Testis (tissue), 3 donors: Measurements from ENCODE around the gene TMEM232. TPM values are rescaled to one million over a fixed set of nuclear protein-coding genes. Genes with fewer than 3 reads are reported as not detected.

Experiments
- DNase-seq: peaks from one replicate; pipeline ENCODE4 v3.0.0-alpha.2; 2019
- H3K27ac ChIP-seq, 2 donors: fragments of 200-600 bp; sonication (generic); one replicate each; pipeline ENCODE4 v1.5.1; 2019
- H3K27me3 ChIP-seq: fragments of 200-600 bp; sonication (generic); one replicate; pipeline ENCODE4 v1.5.1; 2019
- H3K36me3 ChIP-seq: fragments of 200-600 bp; sonication (generic); one replicate; pipeline ENCODE4 v1.5.1; 2017; ENCODE audit warnings: low read depth; ENCODE audit errors: missing control alignments
- H3K4me1 ChIP-seq: fragments of 200-600 bp; sonication (generic); one replicate; pipeline ENCODE4 v1.5.1; 2019
- H3K4me3 ChIP-seq, 2 donors: fragments of 200-600 bp; sonication (generic); one replicate each; pipeline ENCODE4 v1.5.1; 2017 to 2019
- H3K9me3 ChIP-seq: fragments of 200-600 bp; sonication (generic); one replicate; pipeline ENCODE4 v1.5.1; 2017
- POLR2A ChIP-seq: fragments of 450-650 bp; IDR thresholded peaks from one replicate; pipeline ENCODE4 v1.6.1; 2017; ENCODE audit warnings: antibody characterized with exemption, mild to moderate bottlenecking, moderate library complexity
- WGBS, 2 donors: methylation state at CpG; one replicate each; pipeline ENCODE4 v1.1.5; 2018; 5-methylcytosine and 5-hydroxymethylcytosine counted together
- intact Hi-C: fragments of 100-400 bp; cut with DNase I; formaldehyde crosslinking; loops from one replicate; pipeline ENCODE4 v1.15.1; 2023; ENCODE audit warnings: low total_unique reads
- polyA plus RNA-seq: library from polyadenylated mRNA; stranded (reverse); fragments of 350-450 nt; fragmentation: Illumina TruSeq; extraction: RNeasy Lipid Tissue Mini Kit (QIAGEN cat#74804); gene quantifications from one replicate; pipeline ENCODE4 v1.2.3, GENCODE V29; 2014; ENCODE audit warnings: low read depth, low replicate concordance; ENCODE audit not compliant: insufficient read depth
- total RNA-seq, 2 donors: library from RNA; depleted of rRNA; stranded (reverse); fragments of >200 nt; gene quantifications; one replicate each; pipeline ENCODE4 v1.2.3, GENCODE V29; 2016
- TF ChIP-seq, protein P1 (sequence below), 3 experiments: fragments of 450-650 bp in 2 of 3; fragments of 200-600 bp in 1 of 3; sonication (generic) in 1 of 3; IDR thresholded peaks; one replicate each; pipeline ENCODE4 v1.5.1; 2016 to 2019; ENCODE audit warnings: antibody characterized with exemption in 3 of 3, mild to moderate bottlenecking in 2 of 3, moderate library complexity in 1 of 3

TMEM232 gene
- total and polyA plus RNA-seq, 3 donors from 2014 or later = 28.1 to 42.6 (median 32.0) TPM

DNA sequence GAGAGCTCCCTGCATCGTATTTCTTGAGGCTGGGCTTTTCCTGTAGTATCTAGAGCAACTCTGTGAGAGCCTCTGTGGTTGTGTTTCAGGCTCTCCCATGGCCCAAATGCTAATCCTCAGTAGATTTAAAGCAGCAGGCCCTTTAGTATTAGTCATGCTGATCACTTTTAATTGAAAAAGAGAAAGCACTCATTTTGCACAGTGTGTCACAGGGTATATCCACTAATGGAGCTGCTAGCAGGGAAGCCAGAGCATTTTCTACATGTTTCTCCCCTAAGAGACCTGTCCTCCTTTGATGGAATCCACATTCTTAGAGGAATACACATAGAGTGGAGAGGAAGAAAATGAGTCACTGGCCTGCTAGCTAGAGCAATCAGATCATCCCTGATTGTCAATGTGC lies 348.5 kb downstream of the TMEM232 start:
- TF ChIP-seq, protein P1, sequence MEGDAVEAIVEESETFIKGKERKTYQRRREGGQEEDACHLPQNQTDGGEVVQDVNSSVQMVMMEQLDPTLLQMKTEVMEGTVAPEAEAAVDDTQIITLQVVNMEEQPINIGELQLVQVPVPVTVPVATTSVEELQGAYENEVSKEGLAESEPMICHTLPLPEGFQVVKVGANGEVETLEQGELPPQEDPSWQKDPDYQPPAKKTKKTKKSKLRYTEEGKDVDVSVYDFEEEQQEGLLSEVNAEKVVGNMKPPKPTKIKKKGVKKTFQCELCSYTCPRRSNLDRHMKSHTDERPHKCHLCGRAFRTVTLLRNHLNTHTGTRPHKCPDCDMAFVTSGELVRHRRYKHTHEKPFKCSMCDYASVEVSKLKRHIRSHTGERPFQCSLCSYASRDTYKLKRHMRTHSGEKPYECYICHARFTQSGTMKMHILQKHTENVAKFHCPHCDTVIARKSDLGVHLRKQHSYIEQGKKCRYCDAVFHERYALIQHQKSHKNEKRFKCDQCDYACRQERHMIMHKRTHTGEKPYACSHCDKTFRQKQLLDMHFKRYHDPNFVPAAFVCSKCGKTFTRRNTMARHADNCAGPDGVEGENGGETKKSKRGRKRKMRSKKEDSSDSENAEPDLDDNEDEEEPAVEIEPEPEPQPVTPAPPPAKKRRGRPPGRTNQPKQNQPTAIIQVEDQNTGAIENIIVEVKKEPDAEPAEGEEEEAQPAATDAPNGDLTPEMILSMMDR (IDR thresholded peaks at IDR 0.05) = no peak
- no peak for TF ChIP-seq POLR2A
- H3K27me3 ChIP-seq = no peaks in the 10 kb centered on the region
- no peak overlapping the region for H3K4me3 ChIP-seq
- no peaks in the 10 kb centered on the region for H3K4me1 ChIP-seq
- intact Hi-C loops = no loop called here
- no peaks in the 10 kb centered on the region for H3K9me3 ChIP-seq
- 44 to 51% methylated on average over 1 of the region's 1 CpG for WGBS, 2 donors
- DNase-seq = no peak
- H3K27ac ChIP-seq = no peak overlapping the region
- no peaks in the 10 kb centered on the region for H3K36me3 ChIP-seq

DNA sequence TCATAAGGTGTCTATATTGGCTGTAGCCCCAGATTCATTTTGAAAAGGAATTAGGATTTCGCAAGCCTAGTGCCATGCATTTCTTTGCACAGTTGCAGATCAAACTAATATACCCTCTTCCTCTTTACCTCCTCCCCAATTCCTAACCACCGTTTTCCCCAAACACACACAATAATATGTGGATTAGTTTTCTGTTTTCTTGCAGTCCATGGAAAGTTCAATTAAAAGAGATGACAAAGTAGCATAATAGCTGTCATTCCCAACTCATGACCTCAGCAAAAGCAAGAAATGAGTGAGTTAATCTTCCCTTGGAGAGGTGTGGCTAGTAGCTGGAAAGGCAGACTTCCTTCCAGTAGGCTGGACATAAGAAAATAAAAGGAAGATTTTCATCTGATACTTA lies 349.1 kb downstream of the TMEM232 start:
- Histone ChIP-seq H3K4me3 (no peak overlapping the region), H3K36me3 (no peaks in the 10 kb centered on the region), H3K4me1 (no peaks in the 10 kb centered on the region), H3K27me3 (no peaks in the 10 kb centered on the region), H3K27ac (no peak overlapping the region), H3K9me3 (no peaks in the 10 kb centered on the region)
- intact Hi-C loops = no loop called here
- DNase-seq = no peak
- 83 to 85% methylated on average over 2 of the region's 2 CpGs for WGBS, 2 donors
- TF ChIP-seq, protein P1 (IDR thresholded peaks at IDR 0.05) = no peak

DNA sequence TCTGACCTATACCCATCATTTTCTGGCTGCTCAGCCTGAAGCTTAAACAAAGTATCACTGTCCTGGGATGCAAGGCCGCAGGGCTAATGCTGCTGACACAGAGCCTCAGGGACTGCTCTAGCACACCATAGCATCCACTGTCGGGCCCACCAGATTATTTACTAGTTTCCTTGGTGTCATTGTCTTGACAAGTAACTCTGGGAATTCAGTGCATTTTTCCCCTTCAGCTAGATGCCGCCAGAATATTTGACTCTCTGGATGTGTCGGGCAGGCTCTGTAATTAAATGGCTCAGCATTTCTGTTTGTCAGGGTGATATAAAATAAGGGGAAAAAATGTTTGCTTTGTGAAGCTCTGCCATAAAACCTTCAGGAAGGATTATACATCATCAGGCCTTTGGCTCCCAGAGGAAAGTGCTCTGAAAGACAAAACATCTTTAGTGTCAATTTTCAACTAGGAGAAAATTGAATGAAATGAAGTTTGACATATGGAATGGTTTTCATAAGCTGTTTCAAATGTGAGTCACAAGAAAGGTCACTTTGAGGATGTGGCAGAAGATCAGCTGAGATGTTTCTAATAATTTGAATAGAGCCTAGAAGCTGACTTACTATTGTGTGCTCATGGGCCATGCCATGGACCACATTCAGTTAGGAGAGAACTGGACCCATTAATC lies 350.1 kb downstream of the TMEM232 start:
- TF ChIP-seq, protein P1 (IDR thresholded peaks at IDR 0.05) = no peak
- TF ChIP-seq POLR2A = no peak
- Histone ChIP-seq H3K4me1 (no peaks in the 10 kb centered on the region), H3K36me3 (no peaks in the 10 kb centered on the region), H3K4me3 (no peak overlapping the region), H3K27ac (no peak overlapping the region), H3K9me3 (no peaks in the 10 kb centered on the region), H3K27me3 (no peaks in the 10 kb centered on the region)
- 56 to 71% methylated on average over 4 of the region's 4 CpGs for WGBS, 2 donors
- intact Hi-C loops = no loop called here
- no peak for DNase-seq

DNA sequence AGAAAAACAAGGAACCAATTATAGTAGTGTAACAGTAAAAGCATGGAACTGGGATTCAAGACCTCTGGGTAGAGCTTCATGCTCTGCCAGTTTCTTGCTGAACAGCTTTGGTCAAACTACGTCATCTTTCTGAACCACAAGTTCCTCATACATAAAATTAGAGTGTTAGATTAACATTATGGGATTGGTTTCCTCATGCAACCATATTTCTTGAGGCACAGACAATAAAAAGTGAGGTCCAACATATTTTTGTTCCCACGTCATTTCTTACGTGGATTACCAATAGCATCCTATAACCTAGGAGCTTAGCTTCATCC lies 354.8 kb downstream of the TMEM232 start:
- WGBS, 2 donors = 90 to 94% methylated on average over 3 of the region's 3 CpGs
- intact Hi-C loops = no loop called here
- TF ChIP-seq, protein P1 (IDR thresholded peaks at IDR 0.05) = no peak
- H3K27me3 ChIP-seq = no peaks in the 10 kb centered on the region
- no peak overlapping the region for H3K4me3 ChIP-seq
- no peak for DNase-seq
- H3K4me1 ChIP-seq = no peaks in the 10 kb centered on the region
- no peaks in the 10 kb centered on the region for H3K36me3 ChIP-seq
- H3K27ac ChIP-seq = no peak overlapping the region
- H3K9me3 ChIP-seq = no peaks in the 10 kb centered on the region

DNA sequence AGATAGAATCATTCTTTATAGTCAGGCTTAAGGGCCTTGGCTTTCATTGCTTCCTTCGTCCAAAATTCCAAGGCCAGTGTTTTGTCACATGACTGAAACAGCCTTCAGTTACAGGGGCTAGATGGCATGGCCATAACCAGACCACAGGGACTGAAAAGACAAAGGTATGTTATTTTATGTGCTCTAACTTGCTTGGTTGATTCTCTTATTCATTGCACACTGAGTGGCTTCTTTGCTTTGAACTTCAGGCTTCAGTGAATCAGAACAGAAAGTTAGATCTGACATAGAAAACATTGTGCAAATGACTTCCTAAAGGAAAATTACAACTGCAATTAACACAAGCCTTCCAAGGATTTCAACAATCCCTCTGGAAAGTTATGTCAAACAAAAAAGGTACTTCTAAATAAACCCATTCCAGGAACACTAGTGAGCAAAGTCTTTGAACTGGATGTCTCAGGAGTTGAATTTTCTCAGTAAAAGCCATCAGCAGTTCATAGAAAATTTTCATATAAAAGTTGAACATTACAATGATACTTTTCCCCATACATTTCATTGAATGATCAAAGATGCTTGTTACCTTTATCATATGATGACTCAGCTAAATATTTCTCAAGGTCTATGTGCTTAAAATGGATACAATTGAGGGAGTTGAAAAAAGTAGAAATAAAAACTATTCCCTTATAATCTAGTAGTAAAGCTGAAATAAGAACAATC lies 355.3 kb downstream of the TMEM232 start:
- no peaks in the 10 kb centered on the region for H3K27me3 ChIP-seq
- TF ChIP-seq POLR2A = no peak
- TF ChIP-seq, protein P1 (IDR thresholded peaks at IDR 0.05) = no peak
- 27 to 54% methylated on average over 1 of the region's 1 CpG for WGBS, 2 donors
- H3K4me1 ChIP-seq = no peaks in the 10 kb centered on the region
- H3K9me3 ChIP-seq = no peaks in the 10 kb centered on the region
- intact Hi-C loops = no loop called here
- no peak overlapping the region for H3K27ac ChIP-seq
- no peaks in the 10 kb centered on the region for H3K36me3 ChIP-seq
- H3K4me3 ChIP-seq = no peak overlapping the region
- no peak for DNase-seq
